OCI-LY7 (cell line): ENCODE data around the gene LMOD3. TPM values are rescaled to one million over a fixed set of nuclear protein-coding genes. Genes with fewer than 3 reads are reported as not detected.

Experiments used
- BruUV-seq: library from RNA; stranded (reverse); fragments of 400-500 nt; replicated peaks from 2 replicates; lab custom pipeline; 2021; lab: Mats Ljungman, UMichigan
- CTCF ChIA-PET: fragments of 300-600 bp; sonication (Branson Sonifier 250); formaldehyde crosslinking; loops from one replicate; lab custom pipeline; 2022; ENCODE audit warnings: antibody characterized with exemption; ENCODE audit not compliant: unreplicated experiment; lab: Charles Lee
- POLR2A ChIA-PET: fragments of 300-600 bp; sonication (Branson Sonifier 250); formaldehyde crosslinking; loops from one replicate; lab custom pipeline; 2022; ENCODE audit warnings: antibody characterized with exemption; lab: Charles Lee
- DNase-seq: peaks from one replicate; pipeline ENCODE4 v3.0.0-alpha.2; 2015; ENCODE audit warnings: low spot score
- H2AFZ ChIP-seq: fragments of 200-600 bp; sonication (generic), shearing (Covaris generic); 2 replicates; pipeline ENCODE4 v1.6.1; 2014; ENCODE audit warnings: mild to moderate bottlenecking, antibody characterized with exemption, low read length, moderate library complexity
- H3K27ac ChIP-seq: fragments of 200-600 bp; sonication (generic); 2 replicates; pipeline ENCODE4 v1.5.1; 2014; ENCODE audit warnings: mixed run types, low read depth, mild to moderate bottlenecking, moderate library complexity, low read length, inconsistent platforms; ENCODE audit not compliant: poor library complexity, severe bottlenecking
- H3K36me3 ChIP-seq: fragments of 200-600 bp; sonication (generic); 2 replicates; pipeline ENCODE4 v1.6.1; 2014; ENCODE audit warnings: mild to moderate bottlenecking, antibody characterized with exemption, low read length, moderate library complexity, mixed read lengths; ENCODE audit not compliant: insufficient read depth
- H3K4me1 ChIP-seq: fragments of 200-600 bp; sonication (generic); 2 replicates; pipeline ENCODE4 v1.5.1; 2014; ENCODE audit warnings: mild to moderate bottlenecking, low read length; ENCODE audit not compliant: insufficient read depth, poor library complexity, severe bottlenecking
- H3K4me2 ChIP-seq: fragments of 200-600 bp; sonication (generic); 2 replicates; pipeline ENCODE4 v1.6.1; 2014; ENCODE audit warnings: mild to moderate bottlenecking, low read length
- H3K4me3 ChIP-seq: fragments of 200-600 bp; sonication (generic); 2 replicates; pipeline ENCODE4 v1.5.1; 2014; ENCODE audit warnings: mild to moderate bottlenecking, low read depth, low read length; ENCODE audit not compliant: poor library complexity, severe bottlenecking
- H3K79me2 ChIP-seq: fragments of 200-600 bp; sonication (generic); 2 replicates; pipeline ENCODE4 v1.6.1; 2016; ENCODE audit warnings: low read depth, mild to moderate bottlenecking, low read length, moderate library complexity, mixed read lengths; ENCODE audit not compliant: insufficient read depth
- H3K9me2 ChIP-seq: fragments of 200-600 bp; sonication (generic); 2 replicates; pipeline ENCODE4 v1.6.1; 2016; ENCODE audit warnings: mild to moderate bottlenecking, low read length, mixed read lengths; ENCODE audit not compliant: insufficient read depth
- H3K9me3 ChIP-seq: fragments of 200-600 bp; sonication (generic); 2 replicates; pipeline ENCODE4 v1.6.1; 2014; ENCODE audit warnings: mild to moderate bottlenecking, mixed run types, low read length, mixed read lengths
- H4K20me1 ChIP-seq: fragments of 200-600 bp; sonication (generic); 2 replicates; pipeline ENCODE4 v1.6.1; 2014; ENCODE audit warnings: mild to moderate bottlenecking, antibody characterized with exemption, low read length, moderate library complexity, mixed read lengths; ENCODE audit not compliant: insufficient read depth
- EZH2phosphoT487 ChIP-seq: fragments of 200-600 bp; sonication (generic); IDR thresholded peaks from 2 replicates; pipeline ENCODE4 v1.6.1; 2018; ENCODE audit warnings: low read depth, borderline replicate concordance, mild to moderate bottlenecking, mixed run types, antibody characterized with exemption, low read length, moderate library complexity, mixed read lengths
- intact Hi-C: fragments of 100-400 bp; cut with micrococcal nuclease; formaldehyde crosslinking; loops from one replicate; pipeline ENCODE4 v1.10.0; 2022; ENCODE audit not compliant: unreplicated experiment
- total RNA-seq, 2 experiments: library from RNA; depleted of rRNA in 1 of 2; stranded (reverse); fragments of >200 nt in 1 of 2; shearing (Covaris generic) in 1 of 2; gene quantifications; 2 replicates each; pipeline ENCODE4 v1.2.3, GENCODE V29; 2014 to 2022
- TF ChIP-seq, protein P1 (sequence below): fragments of 200-600 bp; sonication (generic); conservative IDR thresholded peaks from 2 replicates; pipeline ENCODE4 v1.5.1; 2014; ENCODE audit warnings: mild to moderate bottlenecking, antibody characterized with exemption, low read length, moderate library complexity, mixed read lengths

Gene LMOD3
- total RNA-seq, 2 experiments from 2014 or later, result not detected

- peaks cover 6% of the 10 kb centered on the region for H3K4me1 ChIP-seq
- no TSS peak for BruUV-seq
- H4K20me1 ChIP-seq, result no peaks in the 10 kb centered on the region
- TF ChIP-seq, protein P1, sequence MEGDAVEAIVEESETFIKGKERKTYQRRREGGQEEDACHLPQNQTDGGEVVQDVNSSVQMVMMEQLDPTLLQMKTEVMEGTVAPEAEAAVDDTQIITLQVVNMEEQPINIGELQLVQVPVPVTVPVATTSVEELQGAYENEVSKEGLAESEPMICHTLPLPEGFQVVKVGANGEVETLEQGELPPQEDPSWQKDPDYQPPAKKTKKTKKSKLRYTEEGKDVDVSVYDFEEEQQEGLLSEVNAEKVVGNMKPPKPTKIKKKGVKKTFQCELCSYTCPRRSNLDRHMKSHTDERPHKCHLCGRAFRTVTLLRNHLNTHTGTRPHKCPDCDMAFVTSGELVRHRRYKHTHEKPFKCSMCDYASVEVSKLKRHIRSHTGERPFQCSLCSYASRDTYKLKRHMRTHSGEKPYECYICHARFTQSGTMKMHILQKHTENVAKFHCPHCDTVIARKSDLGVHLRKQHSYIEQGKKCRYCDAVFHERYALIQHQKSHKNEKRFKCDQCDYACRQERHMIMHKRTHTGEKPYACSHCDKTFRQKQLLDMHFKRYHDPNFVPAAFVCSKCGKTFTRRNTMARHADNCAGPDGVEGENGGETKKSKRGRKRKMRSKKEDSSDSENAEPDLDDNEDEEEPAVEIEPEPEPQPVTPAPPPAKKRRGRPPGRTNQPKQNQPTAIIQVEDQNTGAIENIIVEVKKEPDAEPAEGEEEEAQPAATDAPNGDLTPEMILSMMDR, result no peak
- no peak for TF ChIP-seq EZH2phosphoT487
- H3K4me3 ChIP-seq, result no peak overlapping the region
- no peak for DNase-seq
- H3K27ac ChIP-seq, result no peak overlapping the region
- intact Hi-C loops, result no loop called here
- no peaks in the 10 kb centered on the region for H3K9me2 ChIP-seq
- H3K36me3 ChIP-seq, result peaks cover 69% of the 10 kb centered on the region
- CTCF ChIA-PET, result no interaction called here
- H3K4me2 ChIP-seq, result no peak overlapping the region
- no peak overlapping the region for H2AFZ ChIP-seq
- H3K9me3 ChIP-seq, result no peaks in the 10 kb centered on the region
- H3K79me2 ChIP-seq, result no peaks in the 10 kb centered on the region
- POLR2A ChIA-PET, result interaction anchor here (0.7 to 2.8 kb wide), 7 partner anchors 11 to 1894 kb away, joined by 3 to 12 read pairs (median 5); partner anchors contain the start of genes TMF1 and UBA3
Measured at GRCh38 chr3:69063636-69064035, 58.8 kb downstream of the LMOD3 start.

- no peak overlapping the region for H3K4me2 ChIP-seq
- no peaks in the 10 kb centered on the region for H3K9me3 ChIP-seq
- ChIA-PET CTCF (no interaction called here), POLR2A (interaction anchor here (0.7 to 3.0 kb wide), 6 partner anchors 10 to 32 kb away, joined by 3 to 13 read pairs (median 5); partner anchors contain the start of gene UBA3)
- no peaks in the 10 kb centered on the region for H3K9me2 ChIP-seq
- H3K36me3 ChIP-seq, result peaks cover 99% of the 10 kb centered on the region
- TF ChIP-seq, protein P1, result no peak
- TF ChIP-seq EZH2phosphoT487, result no peak
- peaks cover 13% of the 10 kb centered on the region for H3K4me1 ChIP-seq
- no peak overlapping the region for H3K4me3 ChIP-seq
- no peak overlapping the region for H2AFZ ChIP-seq
- BruUV-seq, result no TSS peak
- intact Hi-C loops, result loop anchor here (2.0 kb wide), 1 partner anchor 19 kb away; no protein-coding TSS in a partner anchor
- no peak overlapping the region for H3K27ac ChIP-seq
- no peak for DNase-seq
- no peaks in the 10 kb centered on the region for H4K20me1 ChIP-seq
- H3K79me2 ChIP-seq, result no peaks in the 10 kb centered on the region
Measured at GRCh38 chr3:69059688-69060087, 62.7 kb downstream of the LMOD3 start.

DNA sequence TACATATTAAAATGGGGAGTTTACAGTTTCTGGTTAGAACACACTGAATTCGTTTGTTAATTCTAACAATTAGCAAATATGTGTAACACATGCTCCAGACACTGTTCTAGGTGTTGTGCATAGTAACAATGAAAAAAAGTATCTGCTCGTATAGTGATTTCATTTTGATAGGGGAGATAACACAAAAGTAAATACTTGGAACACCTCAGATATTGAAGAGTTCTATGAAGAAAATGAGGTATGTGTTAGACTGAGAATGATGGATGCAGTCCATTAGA lies 63.5 kb downstream of the LMOD3 start:
- Histone ChIP-seq H4K20me1 (no peaks in the 10 kb centered on the region), H2AFZ (no peak overlapping the region), H3K4me2 (peak overlapping the region; percentile 50), H3K4me1 (peaks cover 13% of the 10 kb centered on the region), H3K9me2 (no peaks in the 10 kb centered on the region), H3K27ac (peak overlapping the region; percentile 52), H3K36me3 (peaks cover 97% of the 10 kb centered on the region), H3K79me2 (no peaks in the 10 kb centered on the region), H3K9me3 (no peaks in the 10 kb centered on the region), H3K4me3 (no peak overlapping the region)
- no peak for TF ChIP-seq EZH2phosphoT487
- TF ChIP-seq, protein P1, result no peak
- BruUV-seq, result no TSS peak
- ChIA-PET CTCF (no interaction called here), POLR2A (interaction anchor here (1.1 to 3.0 kb wide), 5 partner anchors 16 to 37 kb away, joined by 3 to 13 read pairs (median 10); partner anchors contain the start of genes ARL6IP5 and UBA3)
- DNase-seq, result no peak
- intact Hi-C loops, result loop anchor here (2.0 kb wide), 1 partner anchor 20 kb away; no protein-coding TSS in a partner anchor
